Smooth muscle cell (in vitro differentiated cells): ENCODE measurements around the gene NPPC. TPM values are rescaled to one million over a fixed set of nuclear protein-coding genes. Genes with fewer than 3 reads are reported as not detected.
"Not testable (repeated sequence)": the region's sequence is repeated elsewhere in the genome, so short reads cannot be mapped to it uniquely, and the experiment has no call there.

Experiments used
- DNase-seq: peaks from one replicate; lab custom pipeline; 2025; ENCODE audit not compliant: unreplicated experiment; lab: John Stamatoyannopoulos, UW
- H2AFZ ChIP-seq: fragments of 200-600 bp; sonication (generic); 2 replicates; pipeline ENCODE4 v1.6.0; 2016; ENCODE audit warnings: antibody characterized with exemption, low read depth, mild to moderate bottlenecking
- H3F3A ChIP-seq: fragments of 200-600 bp; sonication (generic); 2 replicates; pipeline ENCODE4 v1.6.0; 2017; ENCODE audit warnings: antibody characterized with exemption, low read depth
- H3K27ac ChIP-seq: fragments of 200-600 bp; sonication (generic); 2 replicates; pipeline ENCODE4 v1.5.1; 2016; ENCODE audit warnings: low read depth, mild to moderate bottlenecking
- H3K27me3 ChIP-seq: fragments of 200-600 bp; sonication (generic); 2 replicates; pipeline ENCODE4 v1.6.1; 2016; ENCODE audit warnings: low read depth, mild to moderate bottlenecking
- H3K36me3 ChIP-seq: fragments of 200-600 bp; sonication (generic); 2 replicates; pipeline ENCODE4 v1.5.1; 2016; ENCODE audit warnings: low read depth
- H3K4me1 ChIP-seq: fragments of 200-600 bp; sonication (generic); 2 replicates; pipeline ENCODE4 v1.5.1; 2016; ENCODE audit warnings: low read depth
- H3K4me2 ChIP-seq: fragments of 200-600 bp; sonication (generic); 2 replicates; pipeline ENCODE4 v1.6.0; 2016; ENCODE audit warnings: mild to moderate bottlenecking
- H3K4me3 ChIP-seq: fragments of 200-600 bp; sonication (generic); 2 replicates; pipeline ENCODE4 v1.5.1; 2016; ENCODE audit warnings: mild to moderate bottlenecking
- H3K79me2 ChIP-seq: fragments of 200-600 bp; sonication (generic); 2 replicates; pipeline ENCODE4 v1.6.0; 2016; ENCODE audit warnings: low read depth, mild to moderate bottlenecking
- H3K9ac ChIP-seq: fragments of 200-600 bp; sonication (generic); 2 replicates; pipeline ENCODE4 v1.6.0; 2016; ENCODE audit warnings: low read depth
- H3K9me3 ChIP-seq: fragments of 200-600 bp; sonication (generic); replicated peaks from 2 replicates; pipeline ENCODE4 v1.5.1; 2016; ENCODE audit warnings: low read depth
- H4K20me1 ChIP-seq: fragments of 200-600 bp; sonication (generic); 2 replicates; pipeline ENCODE4 v1.6.0; 2016; ENCODE audit warnings: low read depth
- CTCF ChIP-seq: fragments of 200-600 bp; sonication (generic); IDR thresholded peaks from 2 replicates; pipeline ENCODE4 v1.5.1; 2017; ENCODE audit warnings: borderline replicate concordance, mild to moderate bottlenecking, antibody characterized with exemption; ENCODE audit not compliant: insufficient read depth, poor library complexity, severe bottlenecking
- WGBS: methylation state at CpG from one replicate; pipeline ENCODE4 v1.1.7; 2016; ENCODE audit warnings: low lambda C conversion rate; 5-methylcytosine and 5-hydroxymethylcytosine counted together
- polyA plus RNA-seq: library from polyadenylated mRNA; unstranded; fragments of >200 nt; fragmentation: Nextera tagmentation; extraction: Ambion mirVana; gene quantifications from 2 replicates; pipeline ENCODE4 v1.2.1, GENCODE V29; 2016
- total RNA-seq: library from RNA; depleted of rRNA; stranded (reverse); fragments of >200 nt; gene quantifications from 2 replicates; pipeline ENCODE4 v1.2.3, GENCODE V29; 2014

NPPC gene
- total and polyA plus RNA-seq, 2 experiments from 2014 or later: 0.21 TPM; not detected in 1

- H2AFZ ChIP-seq: no peak overlapping the region
- WGBS: 81% methylated on average over 8 of the region's 8 CpGs
- peaks cover 3% of the 10 kb centered on the region for H3K27me3 ChIP-seq
- H3F3A ChIP-seq: no peaks in the 10 kb centered on the region
- H4K20me1 ChIP-seq: no peaks in the 10 kb centered on the region
- H3K36me3 ChIP-seq: no peaks in the 10 kb centered on the region
- no peak overlapping the region for H3K9ac ChIP-seq
- no peaks in the 10 kb centered on the region for H3K9me3 ChIP-seq
- H3K4me2 ChIP-seq: no peak overlapping the region
- DNase-seq: no peak
- H3K27ac ChIP-seq: no peak overlapping the region
- TF ChIP-seq CTCF: no peak
- H3K79me2 ChIP-seq: no peaks in the 10 kb centered on the region
- H3K4me1 ChIP-seq: no peaks in the 10 kb centered on the region
- H3K4me3 ChIP-seq: no peak overlapping the region
Measured at GRCh38 chr2:231884438-231885140, 41.6 kb downstream of the NPPC start.

- Histone ChIP-seq H3K9ac (no peak overlapping the region), H3K9me3 (no peaks in the 10 kb centered on the region), H3K27ac (no peak overlapping the region), H3K4me2 (no peak overlapping the region), H4K20me1 (no peaks in the 10 kb centered on the region), H3K4me1 (no peaks in the 10 kb centered on the region), H3K36me3 (no peaks in the 10 kb centered on the region), H3K4me3 (no peak overlapping the region), H2AFZ (no peak overlapping the region), H3K79me2 (no peaks in the 10 kb centered on the region), H3F3A (no peaks in the 10 kb centered on the region), H3K27me3 (peaks cover 3% of the 10 kb centered on the region)
- whole genome bisulfite sequencing: 47% methylated on average over 5 of the region's 5 CpGs
- no peak for TF ChIP-seq CTCF
- no peak for DNase-seq
Measured at GRCh38 chr2:231883468-231883881, 42.7 kb downstream of the NPPC start.

- Histone ChIP-seq H3K4me3 (no peak overlapping the region), H3K9ac (no peak overlapping the region), H3K79me2 (no peaks in the 10 kb centered on the region)
Measured at GRCh38 chr2:231882646-231883045, 43.5 kb downstream of the NPPC start.

GRCh38 chr2:231880371-231880770 lies 45.8 kb downstream of the NPPC start:
- H3K9me3 ChIP-seq, H3K4me2 ChIP-seq: not testable (repeated sequence)
- 82% methylated on average over 4 of the region's 4 CpGs for WGBS

More at GRCh38 chr2:231882646-231883045, 43.5 kb downstream of the NPPC start:
- no peak for DNase-seq
- no peaks in the 10 kb centered on the region for H3K4me1 ChIP-seq
- H3K9me3 ChIP-seq: no peaks in the 10 kb centered on the region
- no peak overlapping the region for H2AFZ ChIP-seq
- TF ChIP-seq CTCF: no peak
- no peaks in the 10 kb centered on the region for H3F3A ChIP-seq
- peaks cover 3% of the 10 kb centered on the region for H3K27me3 ChIP-seq
- WGBS: 90% methylated on average over 7 of the region's 7 CpGs
- H3K4me2 ChIP-seq: no peak overlapping the region
- no peaks in the 10 kb centered on the region for H3K36me3 ChIP-seq
- no peaks in the 10 kb centered on the region for H4K20me1 ChIP-seq
- no peak overlapping the region for H3K27ac ChIP-seq

More at GRCh38 chr2:231880371-231880770, 45.8 kb downstream of the NPPC start:
- H2AFZ ChIP-seq, H3K27ac ChIP-seq, DNase-seq, H3F3A ChIP-seq, H4K20me1 ChIP-seq, H3K9ac ChIP-seq, H3K79me2 ChIP-seq, H3K27me3 ChIP-seq, H3K36me3 ChIP-seq, H3K4me1 ChIP-seq, H3K4me3 ChIP-seq: not testable (repeated sequence)
